Stomach (tissue), 9 donors: Measurements from ENCODE around the gene TELO2. TPM values are rescaled to one million over a fixed set of nuclear protein-coding genes. Genes with fewer than 3 reads are reported as not detected.

Experiments
- DNase-seq, 2 donors: peaks; one replicate each; pipeline versions ENCODE4 v3.0.0 to v3.0.0-alpha.2; 2013 to 2019
- H3K27ac ChIP-seq, 5 donors: fragments of 200-600 bp in 4 of 5; sonication (generic) in 4 of 5; one replicate each; pipeline ENCODE4 v1.5.1; 2013 to 2019; ENCODE audit warnings: mild to moderate bottlenecking in 1 of 5, moderate library complexity in 1 of 5
- H3K27me3 ChIP-seq, 3 donors: fragments of 200-600 bp; sonication (generic); one replicate each; pipeline ENCODE4 v1.5.1; 2017 to 2019; ENCODE audit warnings: mixed run types in 1 of 3
- H3K36me3 ChIP-seq, 4 donors: fragments of 200-600 bp; sonication (generic); 1 replicate in 3 of 4; 2 replicates in 1 of 4; pipeline ENCODE4 v1.5.1; 2016 to 2019
- H3K4me1 ChIP-seq, 4 donors: fragments of 200-600 bp; sonication (generic); one replicate each; pipeline ENCODE4 v1.5.1; 2016 to 2019
- H3K4me3 ChIP-seq, 4 donors: fragments of 200-600 bp; sonication (generic) in 3 of 4; one replicate each; pipeline ENCODE4 v1.5.1; 2016 to 2019; ENCODE audit warnings: mild to moderate bottlenecking in 1 of 4
- H3K9me3 ChIP-seq, 4 donors: fragments of 200-600 bp; sonication (generic); one replicate each; pipeline ENCODE4 v1.5.1; 2016 to 2019
- EP300 ChIP-seq: sonication (generic); formaldehyde crosslinking; IDR thresholded peaks from one replicate; pipeline ENCODE4 v1.6.1; 2017; ENCODE audit warnings: antibody characterized with exemption
- POLR2A ChIP-seq, 4 donors: fragments of 450-650 bp; IDR thresholded peaks; one replicate each; pipeline ENCODE4 v1.6.1; 2016; ENCODE audit warnings: antibody characterized with exemption in 4 of 4, control low read depth in 2 of 4, mild to moderate bottlenecking in 1 of 4, moderate library complexity in 1 of 4
- POLR2AphosphoS5 ChIP-seq, 3 donors: sonication (generic); formaldehyde crosslinking; IDR thresholded peaks; one replicate each; pipeline ENCODE4 v1.6.1; 2016; ENCODE audit warnings: antibody characterized with exemption in 3 of 3
- WGBS, 5 donors: extraction: QIAGEN DNeasy Blood & Tissue Kit in 3 of 5; methylation state at CpG; one replicate each; pipeline versions ENCODE4 v1.1.5 to v1.1.7; 2013 to 2018; 5-methylcytosine and 5-hydroxymethylcytosine counted together
- intact Hi-C: fragments of 100-400 bp; cut with DNase I; formaldehyde crosslinking; loops from one replicate; pipeline ENCODE4 v1.15.1; 2023; ENCODE audit warnings: low total_unique reads
- polyA plus RNA-seq, 3 donors: library from polyadenylated mRNA; stranded (reverse); fragments of 200-250 nt; gene quantifications; one replicate each; pipeline ENCODE4 v1.2.3, GENCODE V29; 2013
- total RNA-seq, 5 donors: library from RNA; depleted of rRNA; stranded (reverse); fragments of >200 nt; gene quantifications; one replicate each; pipeline versions ENCODE4 v1.1.0 to v1.2.3, GENCODE V29; 2014 to 2016
- TF ChIP-seq, protein P1 (sequence below), 7 experiments: fragments of 450-650 bp in 4 of 7; fragments of 200-600 bp in 3 of 7; sonication (generic) in 3 of 7; IDR thresholded peaks; one replicate each; pipeline ENCODE4 v1.5.1; 2016 to 2019; ENCODE audit warnings: antibody characterized with exemption in 7 of 7, control low read depth in 2 of 7, mild to moderate bottlenecking in 1 of 7
- donor health status: healthy with polysubstance abuse.
- donor health status: Bipolar disorder and iron deficiency.
- donor health status: healthy.

Gene TELO2
- total and polyA plus RNA-seq, 8 donors = 12.4 to 107 (median 32.1) TPM

GRCh38 chr16:1493746-1494094, 560 bp downstream of the TELO2 start:
- H3K27me3 ChIP-seq = no peaks in the 10 kb centered on the region
- WGBS, 5 donors = 0 to 1% (median 1%) methylated on average over 13 to 30 of the region's 30 CpGs
- no peak for DNase-seq
- peak overlapping the region; percentile 87 to 93 (median 90) for H3K27ac ChIP-seq
- no peak for TF ChIP-seq POLR2A (IDR thresholded peaks at IDR 0.05)
- TF ChIP-seq POLR2AphosphoS5 (IDR thresholded peaks at IDR 0.05) = no peak
- TF ChIP-seq, protein P1, sequence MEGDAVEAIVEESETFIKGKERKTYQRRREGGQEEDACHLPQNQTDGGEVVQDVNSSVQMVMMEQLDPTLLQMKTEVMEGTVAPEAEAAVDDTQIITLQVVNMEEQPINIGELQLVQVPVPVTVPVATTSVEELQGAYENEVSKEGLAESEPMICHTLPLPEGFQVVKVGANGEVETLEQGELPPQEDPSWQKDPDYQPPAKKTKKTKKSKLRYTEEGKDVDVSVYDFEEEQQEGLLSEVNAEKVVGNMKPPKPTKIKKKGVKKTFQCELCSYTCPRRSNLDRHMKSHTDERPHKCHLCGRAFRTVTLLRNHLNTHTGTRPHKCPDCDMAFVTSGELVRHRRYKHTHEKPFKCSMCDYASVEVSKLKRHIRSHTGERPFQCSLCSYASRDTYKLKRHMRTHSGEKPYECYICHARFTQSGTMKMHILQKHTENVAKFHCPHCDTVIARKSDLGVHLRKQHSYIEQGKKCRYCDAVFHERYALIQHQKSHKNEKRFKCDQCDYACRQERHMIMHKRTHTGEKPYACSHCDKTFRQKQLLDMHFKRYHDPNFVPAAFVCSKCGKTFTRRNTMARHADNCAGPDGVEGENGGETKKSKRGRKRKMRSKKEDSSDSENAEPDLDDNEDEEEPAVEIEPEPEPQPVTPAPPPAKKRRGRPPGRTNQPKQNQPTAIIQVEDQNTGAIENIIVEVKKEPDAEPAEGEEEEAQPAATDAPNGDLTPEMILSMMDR (IDR thresholded peaks at IDR 0.05) = no peak
- TF ChIP-seq EP300 = no peak
- H3K36me3 ChIP-seq = peaks cover 18 to 41% (median 39%) of the 10 kb centered on the region in 4 donors
- H3K4me1 ChIP-seq = peaks cover 15 to 32% (median 28%) of the 10 kb centered on the region in 4 donors
- intact Hi-C loops = no loop called here
- H3K4me3 ChIP-seq = peak overlapping the region; percentile 69 to 94 (median 86)
- no peaks in the 10 kb centered on the region for H3K9me3 ChIP-seq

DNA sequence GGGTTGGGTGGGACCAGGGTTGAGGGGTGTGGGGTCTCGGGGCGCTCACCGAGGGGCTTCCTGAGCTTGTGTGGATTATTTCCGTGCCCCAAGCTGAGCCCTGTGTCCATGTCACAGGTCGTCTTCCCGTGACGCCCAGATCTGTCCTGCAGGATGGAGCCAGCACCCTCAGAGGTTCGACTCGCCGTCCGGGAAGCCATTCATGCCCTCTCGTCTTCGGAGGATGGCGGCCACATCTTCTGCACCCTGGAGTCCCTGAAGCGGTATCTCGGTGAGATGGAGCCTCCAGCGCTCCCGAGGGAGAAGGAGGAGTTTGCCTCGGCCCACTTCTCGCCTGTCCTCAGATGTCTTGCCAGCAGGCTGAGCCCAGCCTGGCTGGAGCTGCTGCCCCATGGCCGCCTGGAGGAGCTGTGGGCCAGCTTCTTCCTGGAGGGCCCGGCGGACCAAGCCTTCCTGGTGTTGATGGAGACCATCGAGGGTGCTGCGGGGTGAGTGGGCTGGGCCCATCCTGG, 1.0 kb downstream of the TELO2 start:
- peaks cover 15 to 32% (median 28%) of the 10 kb centered on the region in 4 donors for H3K4me1 ChIP-seq
- DNase-seq = peak; percentile 44 to 69
- intact Hi-C loops = no loop called here
- TF ChIP-seq EP300 = no peak
- TF ChIP-seq POLR2AphosphoS5 (IDR thresholded peaks at IDR 0.05) = no peak
- TF ChIP-seq, protein P1 (IDR thresholded peaks at IDR 0.05) = peak in 4 of 7 experiments; percentile 7 to 31 (median 18)
- no peak for TF ChIP-seq POLR2A (IDR thresholded peaks at IDR 0.05)
- peaks cover 21 to 46% (median 44%) of the 10 kb centered on the region in 4 donors for H3K36me3 ChIP-seq
- H3K9me3 ChIP-seq = no peaks in the 10 kb centered on the region
- H3K27ac ChIP-seq = peak overlapping the region in 3 of 5 donors; percentile 87 to 93 (median 90)
- no peaks in the 10 kb centered on the region for H3K27me3 ChIP-seq
- WGBS, 5 donors = 17 to 34% (median 25%) methylated on average over 12 to 25 of the region's 25 CpGs
- H3K4me3 ChIP-seq = peak overlapping the region; percentile 69 to 94 (median 86)

GRCh38 chr16:1494711-1495110, 1.6 kb downstream of the TELO2 start:
- TF ChIP-seq POLR2AphosphoS5 (IDR thresholded peaks at IDR 0.05) (no peak), POLR2A (IDR thresholded peaks at IDR 0.05) (no peak)
- TF ChIP-seq, protein P1 (IDR thresholded peaks at IDR 0.05) = no peak
- Histone ChIP-seq H3K4me1 (peaks cover 15 to 32% (median 28%) of the 10 kb centered on the region in 4 donors), H3K4me3 (peak overlapping the region in 3 of 4 donors; percentile 80 to 94 (median 92)), H3K36me3 (peaks cover 26 to 51% (median 49%) of the 10 kb centered on the region in 4 donors), H3K27me3 (no peaks in the 10 kb centered on the region), H3K27ac (peak overlapping the region in 2 of 5 donors; percentile 87 to 90), H3K9me3 (no peaks in the 10 kb centered on the region)
- 69 to 89% (median 81%) methylated on average over 5 to 13 of the region's 13 CpGs for WGBS, 5 donors
- DNase-seq = no peak
- intact Hi-C loops = no loop called here

DNA sequence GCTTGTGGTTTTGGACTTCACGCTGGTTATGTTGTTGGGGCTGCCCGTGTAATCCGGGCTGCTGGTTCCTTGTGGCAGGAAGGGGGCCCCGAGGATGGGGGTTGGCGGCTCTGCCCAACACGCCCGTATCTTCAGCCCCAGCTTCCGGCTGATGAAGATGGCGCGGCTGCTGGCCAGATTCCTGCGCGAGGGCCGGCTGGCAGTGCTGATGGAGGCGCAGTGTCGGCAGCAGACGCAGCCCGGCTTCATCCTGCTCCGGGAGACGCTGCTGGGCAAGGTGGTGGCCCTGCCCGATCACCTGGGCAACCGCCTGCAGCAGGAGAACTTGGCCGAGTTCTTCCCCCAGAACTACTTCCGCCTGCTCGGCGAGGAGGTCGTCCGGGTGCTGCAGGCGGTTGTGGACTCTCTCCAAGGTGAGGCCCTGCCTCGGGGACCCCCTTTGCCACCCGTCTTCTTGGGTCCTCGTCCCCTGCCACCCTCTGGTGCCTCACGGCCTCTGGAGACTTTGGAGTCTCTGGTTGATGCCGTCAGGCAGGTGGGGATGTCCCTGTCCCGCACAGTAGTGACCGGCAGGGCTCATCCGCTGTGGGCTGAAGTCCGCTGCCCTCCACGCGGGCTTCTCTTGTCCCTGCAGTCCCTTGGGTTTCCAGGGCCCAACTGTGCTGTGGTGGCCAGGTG, 2.2 kb downstream of the TELO2 start:
- DNase-seq = no peak
- intact Hi-C loops = no loop called here
- Histone ChIP-seq H3K27ac (no peak overlapping the region), H3K9me3 (no peaks in the 10 kb centered on the region), H3K27me3 (no peaks in the 10 kb centered on the region), H3K4me3 (peak overlapping the region in 1 of 4 donors; percentile 94), H3K4me1 (peaks cover 15 to 32% (median 28%) of the 10 kb centered on the region in 4 donors), H3K36me3 (peaks cover 33 to 57% (median 55%) of the 10 kb centered on the region in 4 donors)
- WGBS, 5 donors = 84 to 93% (median 92%) methylated on average over 5 to 39 of the region's 39 CpGs
- TF ChIP-seq EP300 (no peak), POLR2A (IDR thresholded peaks at IDR 0.05) (no peak), POLR2AphosphoS5 (IDR thresholded peaks at IDR 0.05) (no peak)
- TF ChIP-seq, protein P1 (IDR thresholded peaks at IDR 0.05) = no peak
